Fibroblast of pulmonary artery (primary cell): ENCODE results near the gene HENMT1.
"Not testable (repeated sequence)": the region's sequence is repeated elsewhere in the genome, so short reads cannot be mapped to it uniquely, and the experiment has no call there.

Source experiments
- DNase-seq: peaks from one replicate; pipeline ENCODE4 v3.0.0-alpha.2; 2010; ENCODE audit warnings: low read depth
- H3K4me3 ChIP-seq: replicated peaks from 2 replicates; pipeline ENCODE4 v1.5.1; 2011; ENCODE audit warnings: low read depth, mild to moderate bottlenecking, control low read depth, low read length, moderate library complexity
- TF ChIP-seq, protein P1 (sequence below): IDR thresholded peaks from 2 replicates; pipeline ENCODE4 v1.5.1; 2011; ENCODE audit warnings: mild to moderate bottlenecking, control low read depth, low read length, inconsistent platforms; ENCODE audit errors: missing control alignments

HENMT1 gene

DNA sequence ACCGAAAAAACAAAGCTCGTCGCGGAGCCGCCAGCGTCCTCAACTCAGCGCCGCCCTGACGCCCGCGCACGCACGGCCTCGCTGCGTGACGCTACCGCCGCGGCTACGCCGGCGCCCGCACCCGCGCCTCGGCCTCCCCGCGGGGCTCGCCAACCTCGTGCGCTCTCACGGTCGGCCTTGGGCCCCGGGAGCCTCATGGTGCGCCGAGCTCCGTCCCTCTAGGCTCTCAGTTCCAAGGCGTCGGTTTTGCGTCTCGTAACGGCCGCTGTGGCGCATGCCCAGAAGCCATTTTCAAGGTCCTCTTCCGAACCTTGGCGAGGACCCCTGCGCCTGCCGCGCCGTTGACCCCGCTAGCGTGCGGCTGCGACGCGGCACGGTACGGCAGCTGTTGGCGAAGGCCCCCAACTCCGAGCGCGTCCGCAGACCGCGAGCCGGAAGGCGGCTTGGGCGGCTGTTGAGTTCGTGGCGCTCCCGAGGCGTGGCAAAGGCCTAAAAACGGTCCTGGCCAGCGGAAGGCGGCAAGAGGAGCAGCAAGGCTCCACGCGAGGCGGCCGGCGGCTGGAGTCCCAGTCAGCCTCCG is at the start of gene HENMT1:
TSS of gene HENMT1 (minus strand) at position 64 of the 580 bp plus-strand sequence. CDS start 1,209 bp downstream, outside the sequence.
- H3K4me3 ChIP-seq: peak within 1 kb of the TSS; percentile 50
- DNase-seq: peak; percentile 78
- TF ChIP-seq, protein P1, sequence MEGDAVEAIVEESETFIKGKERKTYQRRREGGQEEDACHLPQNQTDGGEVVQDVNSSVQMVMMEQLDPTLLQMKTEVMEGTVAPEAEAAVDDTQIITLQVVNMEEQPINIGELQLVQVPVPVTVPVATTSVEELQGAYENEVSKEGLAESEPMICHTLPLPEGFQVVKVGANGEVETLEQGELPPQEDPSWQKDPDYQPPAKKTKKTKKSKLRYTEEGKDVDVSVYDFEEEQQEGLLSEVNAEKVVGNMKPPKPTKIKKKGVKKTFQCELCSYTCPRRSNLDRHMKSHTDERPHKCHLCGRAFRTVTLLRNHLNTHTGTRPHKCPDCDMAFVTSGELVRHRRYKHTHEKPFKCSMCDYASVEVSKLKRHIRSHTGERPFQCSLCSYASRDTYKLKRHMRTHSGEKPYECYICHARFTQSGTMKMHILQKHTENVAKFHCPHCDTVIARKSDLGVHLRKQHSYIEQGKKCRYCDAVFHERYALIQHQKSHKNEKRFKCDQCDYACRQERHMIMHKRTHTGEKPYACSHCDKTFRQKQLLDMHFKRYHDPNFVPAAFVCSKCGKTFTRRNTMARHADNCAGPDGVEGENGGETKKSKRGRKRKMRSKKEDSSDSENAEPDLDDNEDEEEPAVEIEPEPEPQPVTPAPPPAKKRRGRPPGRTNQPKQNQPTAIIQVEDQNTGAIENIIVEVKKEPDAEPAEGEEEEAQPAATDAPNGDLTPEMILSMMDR: no peak

DNA sequence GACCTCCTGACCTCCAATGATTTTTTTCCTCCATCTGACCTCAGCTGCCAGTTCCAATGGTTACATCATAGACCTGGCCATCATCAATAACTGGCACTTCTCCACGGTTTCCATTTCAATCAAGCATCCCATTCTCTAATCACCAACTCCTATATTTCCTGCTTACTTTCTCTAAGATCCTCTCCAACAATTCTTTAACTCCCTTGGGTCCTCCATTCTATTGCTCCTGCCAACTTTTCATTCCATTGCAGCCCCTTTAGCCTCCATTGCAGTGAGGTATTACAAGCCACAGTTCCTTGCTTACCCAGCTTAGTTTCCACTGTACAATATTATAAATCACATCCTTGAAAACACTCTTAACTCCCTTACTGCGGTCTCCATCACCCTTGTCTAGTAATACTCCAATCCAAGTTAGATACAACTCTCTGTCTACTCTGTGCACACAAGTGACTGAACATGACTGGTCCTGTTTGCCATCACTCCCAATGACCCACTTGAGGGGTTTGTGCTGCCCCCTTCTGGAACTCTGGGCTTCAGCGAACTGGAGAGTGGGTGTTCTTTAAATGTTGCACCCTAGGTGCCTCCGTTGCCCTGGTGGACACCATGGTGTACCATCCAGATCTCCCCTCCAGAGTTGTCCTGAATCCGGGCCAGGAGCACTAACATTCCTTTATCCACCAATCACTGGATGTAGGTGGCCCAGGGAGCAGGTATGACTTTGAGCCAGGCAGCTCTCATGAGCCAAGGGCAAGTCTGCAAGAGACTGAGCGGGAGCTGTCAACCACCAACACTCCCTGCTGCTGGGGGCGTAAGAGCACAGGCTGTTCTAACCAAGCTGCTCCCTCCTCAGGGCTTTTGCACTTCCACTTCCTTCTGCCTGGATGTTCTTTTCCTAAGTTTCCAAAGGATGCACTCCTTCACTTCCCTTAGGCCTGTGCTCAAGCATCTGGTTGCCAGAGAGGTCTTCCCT is 48.1 kb upstream of the HENMT1 start:
- DNase-seq: no peak
- TF ChIP-seq, protein P1: peak; percentile 9
- H3K4me3 ChIP-seq: no peak overlapping the region

DNA sequence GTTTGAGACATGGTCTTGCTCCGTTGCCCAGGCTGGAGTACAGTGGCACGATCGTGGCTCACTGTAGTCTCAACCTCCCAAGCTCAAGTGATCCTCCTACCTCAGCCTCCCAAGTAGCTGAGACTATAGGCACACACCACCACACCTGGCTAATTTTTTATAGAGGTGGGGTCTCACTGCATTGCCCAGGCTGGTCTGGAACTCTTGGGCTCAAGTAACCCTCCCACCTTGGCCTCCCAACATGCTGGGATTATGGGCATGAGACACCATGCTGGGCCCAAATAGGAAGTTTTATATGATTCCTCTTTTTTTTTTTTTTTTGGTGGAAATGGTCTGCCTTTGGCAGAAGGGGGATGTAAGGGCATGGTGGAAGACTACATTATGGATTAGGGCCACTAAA is 45.8 kb upstream of the HENMT1 start:
- no peak overlapping the region for H3K4me3 ChIP-seq
- TF ChIP-seq, protein P1: no peak
- DNase-seq: no peak

DNA sequence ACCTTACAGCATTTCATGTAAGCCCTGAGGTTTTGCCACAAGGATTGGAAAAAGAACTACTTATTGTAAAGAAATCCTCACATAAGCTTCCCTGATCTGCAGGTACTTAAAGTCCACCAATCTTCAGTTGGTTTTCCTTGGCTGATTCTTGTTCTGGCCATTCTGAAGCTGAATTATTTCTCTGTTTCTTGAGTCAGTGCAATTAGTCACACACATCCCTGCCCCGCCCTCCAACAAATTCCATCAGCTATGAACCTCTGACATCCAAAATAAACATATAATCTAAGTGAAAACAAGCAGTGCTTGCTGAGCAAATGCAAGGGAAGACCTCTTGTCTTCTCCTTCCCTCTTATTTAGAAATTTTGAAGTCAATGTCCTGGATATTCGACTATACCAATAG is 43.6 kb upstream of the HENMT1 start:
- TF ChIP-seq, protein P1: no peak
- no peak overlapping the region for H3K4me3 ChIP-seq
- peak; percentile 64 for DNase-seq

DNA sequence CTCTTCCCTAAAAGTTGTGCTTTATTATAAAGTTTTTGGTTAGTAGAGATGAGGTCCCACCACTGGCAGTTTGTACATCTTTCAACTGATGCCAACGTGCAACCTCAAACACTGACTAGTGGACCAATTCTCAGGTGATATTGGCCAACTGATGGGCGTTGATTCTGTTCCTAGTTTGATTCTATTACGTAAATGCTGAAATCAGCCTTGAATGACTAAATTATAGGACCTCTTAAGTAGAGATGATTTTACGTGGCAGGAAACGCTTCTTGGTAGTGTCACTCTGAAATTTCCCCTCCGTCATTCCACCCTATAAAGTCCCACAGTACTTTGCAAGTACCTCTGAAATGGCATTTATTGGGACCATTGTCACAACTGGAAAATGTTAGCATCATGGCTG is 43.0 kb upstream of the HENMT1 start:
- TF ChIP-seq, protein P1: no peak
- DNase-seq: no peak
- no peak overlapping the region for H3K4me3 ChIP-seq

DNA sequence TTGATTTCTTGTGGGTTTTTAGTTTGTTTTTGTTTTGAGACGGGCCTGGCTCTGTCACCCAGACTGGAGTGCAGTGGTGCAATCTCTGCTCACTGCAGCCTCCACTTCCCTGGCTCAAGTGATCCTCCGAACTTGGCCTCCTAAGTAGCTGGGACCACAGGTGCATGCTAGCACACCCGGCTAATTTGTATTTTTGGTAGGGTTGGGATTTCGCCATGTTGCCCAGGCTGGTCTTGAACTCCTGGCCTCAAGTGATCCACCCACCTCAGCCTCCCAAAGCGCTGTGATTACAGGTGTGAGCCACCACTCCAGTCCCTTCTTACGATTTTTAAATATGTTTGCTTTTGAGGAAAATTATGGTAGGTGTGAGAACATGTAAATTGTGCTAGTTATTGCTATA is 41.2 kb upstream of the HENMT1 start:
- not testable (repeated sequence) for H3K4me3 ChIP-seq, DNase-seq

DNA sequence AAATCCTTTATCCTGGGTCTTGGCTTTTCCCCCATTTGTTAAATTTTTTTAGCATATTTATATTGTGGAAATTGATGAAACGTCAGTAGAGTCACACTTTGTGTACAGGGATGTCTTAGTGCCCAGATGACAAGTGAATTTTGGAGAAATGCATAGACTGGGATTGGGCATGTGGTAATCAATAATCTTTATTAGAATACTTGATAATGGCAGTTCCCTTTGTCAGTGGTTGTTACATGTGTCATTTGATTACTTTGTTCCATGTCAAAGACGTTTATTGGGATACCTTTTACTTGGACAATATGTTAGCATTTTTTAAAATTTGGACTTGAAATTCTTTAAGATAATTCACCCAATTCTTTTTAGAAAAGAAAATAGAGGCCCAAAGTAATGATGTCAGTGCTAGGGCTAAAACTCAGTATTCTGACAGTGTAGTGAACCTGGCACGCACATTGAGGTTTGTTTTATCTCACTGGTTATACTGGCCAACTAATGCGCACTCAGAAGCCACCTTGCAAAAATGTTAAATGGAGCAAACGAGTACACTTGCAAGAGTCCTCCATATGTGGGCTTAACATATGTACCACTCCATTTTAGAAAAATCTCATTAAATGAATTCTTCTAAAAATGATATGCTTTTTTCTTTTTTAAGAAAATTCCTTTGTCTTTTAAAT is 40.4 kb upstream of the HENMT1 start:
- no peak overlapping the region for H3K4me3 ChIP-seq
- TF ChIP-seq, protein P1: no peak
- DNase-seq: no peak
